Fibroblast of pulmonary artery (primary cell): ENCODE results near the gene CDHR2.

Experiments used
- DNase-seq: peaks from one replicate; pipeline ENCODE4 v3.0.0-alpha.2; 2010; ENCODE audit warnings: low read depth
- H3K4me3 ChIP-seq: replicated peaks from 2 replicates; pipeline ENCODE4 v1.5.1; 2011; ENCODE audit warnings: low read depth, mild to moderate bottlenecking, control low read depth, low read length, moderate library complexity
- CTCF ChIP-seq: IDR thresholded peaks from 2 replicates; pipeline ENCODE4 v1.5.1; 2011; ENCODE audit warnings: mild to moderate bottlenecking, control low read depth, low read length, inconsistent platforms; ENCODE audit errors: missing control alignments

The CDHR2 gene

GRCh38 chr5:176553260-176554085, 4.3 kb downstream of the CDHR2 start:
- no peak overlapping the region for H3K4me3 ChIP-seq
- no peak for DNase-seq
- TF ChIP-seq CTCF, result no peak

- no peak for TF ChIP-seq CTCF
- no peak for DNase-seq
- H3K4me3 ChIP-seq, result no peak overlapping the region
Observed at GRCh38 chr5:176557846-176558245, 8.7 kb downstream of the CDHR2 start.

GRCh38 chr5:176559683-176560082, 10.5 kb downstream of the CDHR2 start:
- DNase-seq, result no peak
- no peak for TF ChIP-seq CTCF
- H3K4me3 ChIP-seq, result no peak overlapping the region

GRCh38 chr5:176560364-176560763, 11.2 kb downstream of the CDHR2 start:
- no peak for DNase-seq
- H3K4me3 ChIP-seq, result no peak overlapping the region
- no peak for TF ChIP-seq CTCF

- no peak overlapping the region for H3K4me3 ChIP-seq
- no peak for DNase-seq
- no peak for TF ChIP-seq CTCF
Observed at GRCh38 chr5:176561259-176561658, 12.1 kb downstream of the CDHR2 start.

- no peak for TF ChIP-seq CTCF
- H3K4me3 ChIP-seq, result no peak overlapping the region
- no peak for DNase-seq
Observed at GRCh38 chr5:176562189-176562588, 13.0 kb downstream of the CDHR2 start.

- TF ChIP-seq CTCF, result no peak
- peak; percentile 28 for DNase-seq
- no peak overlapping the region for H3K4me3 ChIP-seq
Observed at GRCh38 chr5:176564002-176564401, 14.9 kb downstream of the CDHR2 start.
